ENCODE data around the gene LIPG. TPM values are rescaled to one million over a fixed set of nuclear protein-coding genes. Genes with fewer than 3 reads are reported as not detected.
"Not testable (repeated sequence)": the region's sequence is repeated elsewhere in the genome, so short reads cannot be mapped to it uniquely, and the experiment has no call there.

Gene LIPG
- total RNA-seq, 2 donors from 2014 or later = 2.8 to 30.5 TPM

- Histone ChIP-seq H3K4me1 (ENCODE audit: control insufficient read depth in 1 of 2, low read depth in 2 of 2) (no peaks in the 10 kb centered on the region), H3K36me3 (no peaks in the 10 kb centered on the region), H3K27me3 (replicated peaks; ENCODE audit: insufficient read depth) (no peaks in the 10 kb centered on the region), H3K4me3 (no peak overlapping the region), H3K27ac (no peak overlapping the region), H3K9me3 (no peaks in the 10 kb centered on the region)
- TF ChIP-seq CTCF (IDR thresholded peaks at IDR 0.05) = no peak
- DNase-seq (ENCODE audit: low spot score) = no peak
- no peak for ATAC-seq (ENCODE audit: insufficient number of reproducible peaks, low FRiP score, low read depth)
These were observed 12.0 kb downstream of the LIPG start for GRCh38 chr18:49573835-49574234.

GRCh38 chr18:49579041-49579440 is 17.2 kb downstream of the LIPG start:
- H3K36me3 ChIP-seq; H3K4me3 ChIP-seq; H3K4me1 ChIP-seq (ENCODE audit: control insufficient read depth in 1 of 2, low read depth in 2 of 2); H3K27me3 ChIP-seq (replicated peaks; ENCODE audit: insufficient read depth); DNase-seq (ENCODE audit: low spot score); ATAC-seq (ENCODE audit: insufficient number of reproducible peaks, low FRiP score, low read depth); H3K27ac ChIP-seq; H3K9me3 ChIP-seq: not testable (repeated sequence)

- H3K4me3 ChIP-seq; H3K9me3 ChIP-seq; H3K36me3 ChIP-seq; H3K27ac ChIP-seq; H3K27me3 ChIP-seq (replicated peaks; ENCODE audit: insufficient read depth); H3K4me1 ChIP-seq (ENCODE audit: control insufficient read depth in 1 of 2, low read depth in 2 of 2); DNase-seq (ENCODE audit: low spot score); ATAC-seq (ENCODE audit: insufficient number of reproducible peaks, low FRiP score, low read depth): not testable (repeated sequence)
These were observed 17.7 kb downstream of the LIPG start for GRCh38 chr18:49579583-49579982.

GRCh38 chr18:49580279-49580678 is 18.4 kb downstream of the LIPG start:
- Histone ChIP-seq H3K4me1 (ENCODE audit: control insufficient read depth in 1 of 2, low read depth in 2 of 2) (no peaks in the 10 kb centered on the region), H3K27ac (no peak overlapping the region), H3K27me3 (replicated peaks; ENCODE audit: insufficient read depth) (no peaks in the 10 kb centered on the region), H3K36me3 (no peaks in the 10 kb centered on the region), H3K9me3 (no peaks in the 10 kb centered on the region), H3K4me3 (no peak overlapping the region)
- DNase-seq (ENCODE audit: low spot score) (no peak), ATAC-seq (ENCODE audit: insufficient number of reproducible peaks, low FRiP score, low read depth) (no peak)
- no peak for TF ChIP-seq CTCF (IDR thresholded peaks at IDR 0.05)

GRCh38 chr18:49581371-49581770 is 19.5 kb downstream of the LIPG start:
- DNase-seq (ENCODE audit: low spot score) (no peak), ATAC-seq (ENCODE audit: insufficient number of reproducible peaks, low FRiP score, low read depth) (no peak)
- TF ChIP-seq CTCF (IDR thresholded peaks at IDR 0.05) = no peak
- Histone ChIP-seq H3K27me3 (replicated peaks; ENCODE audit: insufficient read depth) (no peaks in the 10 kb centered on the region), H3K36me3 (no peaks in the 10 kb centered on the region), H3K4me1 (ENCODE audit: control insufficient read depth in 1 of 2, low read depth in 2 of 2) (no peaks in the 10 kb centered on the region), H3K27ac (no peak overlapping the region), H3K4me3 (no peak overlapping the region), H3K9me3 (no peaks in the 10 kb centered on the region)

GRCh38 chr18:49582579-49582978 is 20.7 kb downstream of the LIPG start:
- no peak overlapping the region for H3K27ac ChIP-seq
- no peak for TF ChIP-seq CTCF (IDR thresholded peaks at IDR 0.05)
- no peak overlapping the region for H3K4me3 ChIP-seq
- H3K27me3 ChIP-seq (replicated peaks; ENCODE audit: insufficient read depth) = no peaks in the 10 kb centered on the region
- no peaks in the 10 kb centered on the region for H3K36me3 ChIP-seq
- no peaks in the 10 kb centered on the region for H3K9me3 ChIP-seq
- no peak for DNase-seq (ENCODE audit: low spot score)
- no peaks in the 10 kb centered on the region for H3K4me1 ChIP-seq (ENCODE audit: control insufficient read depth in 1 of 2, low read depth in 2 of 2)
- no peak for ATAC-seq (ENCODE audit: insufficient number of reproducible peaks, low FRiP score, low read depth)

Data from thoracic aorta (tissue), 2 donors.